Stimulated activated CD8-positive, alpha-beta memory T cell treated with anti-CD3 and anti-CD28 coated beads, Interleukin-4, amount 100 ng/mL, for 1 hour (primary cell): Measurements from ENCODE around the gene LYRM7.
"Not testable (repeated sequence)": the region's sequence is repeated elsewhere in the genome, so short reads cannot be mapped to it uniquely, and the experiment has no call there.

ENCODE experiments used
- DNase-seq, 2 donors: peaks; one replicate each; pipeline ENCODE4 v3.0.0-alpha.2; 2020; ENCODE audit warnings: low read depth in 2 of 2, low spot score in 1 of 2

LYRM7 gene

DNA sequence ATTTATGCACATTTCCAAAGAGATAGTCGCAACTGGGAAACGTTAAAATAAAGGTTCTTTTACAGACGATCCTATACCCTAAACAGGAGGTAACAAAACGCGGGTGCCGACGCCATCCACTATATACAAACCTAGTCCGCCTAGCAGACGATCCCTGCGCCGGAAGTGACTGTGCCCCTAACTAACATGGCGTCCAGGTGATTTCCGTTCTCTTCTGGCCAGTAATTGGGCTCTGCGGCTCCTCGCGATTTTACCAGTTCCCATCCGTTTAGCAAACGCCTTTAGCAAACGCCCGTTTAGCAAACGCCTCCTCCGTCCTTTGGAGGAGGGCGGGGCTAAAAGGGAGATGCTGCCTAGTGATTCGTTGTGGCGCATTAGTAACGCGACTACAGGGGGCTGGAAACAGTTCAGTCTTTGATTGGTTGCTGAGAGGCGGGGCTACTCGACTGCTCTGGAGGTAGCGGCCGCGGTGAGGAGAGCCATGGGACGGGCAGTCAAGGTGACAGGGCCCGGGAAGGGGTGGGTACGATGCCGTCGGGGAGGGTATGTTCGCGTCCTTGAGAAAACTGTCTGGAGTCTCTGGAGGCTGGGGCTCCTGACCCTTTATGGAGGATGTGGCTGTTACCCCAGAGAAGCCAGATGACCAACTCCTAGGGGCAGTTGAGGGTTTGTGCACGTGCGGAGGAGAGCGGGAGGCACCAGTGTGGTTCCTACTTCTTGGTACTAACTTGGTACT, at the start of gene LYRM7:
Gene LYRM7, plus strand, starts transcription at position 405 of the 736 bp plus-strand sequence. Its CDS starts 77 bp downstream, at position 482.
- DNase-seq, result peak; percentile 75 to 89

DNA sequence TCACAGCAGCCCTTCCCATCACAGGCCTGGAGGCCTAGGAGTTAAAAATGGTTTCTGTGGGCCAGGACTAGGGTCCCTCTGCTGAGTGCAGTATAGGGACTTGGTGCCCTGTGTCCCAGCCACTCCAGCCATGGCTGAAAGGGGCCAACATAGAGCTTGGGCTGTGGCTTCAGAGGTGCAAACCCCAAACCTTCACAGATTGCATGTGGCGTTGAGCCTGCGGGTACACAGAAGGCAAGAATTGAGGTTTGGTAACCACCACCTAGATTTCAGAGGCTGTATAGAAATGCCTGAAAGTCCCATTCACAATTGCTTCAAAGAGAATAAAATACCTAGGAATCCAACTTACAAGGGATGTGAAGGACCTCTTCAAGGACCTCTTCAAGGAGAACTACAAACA, 43.5 kb upstream of the LYRM7 start:
- DNase-seq, result not testable (repeated sequence)

DNA sequence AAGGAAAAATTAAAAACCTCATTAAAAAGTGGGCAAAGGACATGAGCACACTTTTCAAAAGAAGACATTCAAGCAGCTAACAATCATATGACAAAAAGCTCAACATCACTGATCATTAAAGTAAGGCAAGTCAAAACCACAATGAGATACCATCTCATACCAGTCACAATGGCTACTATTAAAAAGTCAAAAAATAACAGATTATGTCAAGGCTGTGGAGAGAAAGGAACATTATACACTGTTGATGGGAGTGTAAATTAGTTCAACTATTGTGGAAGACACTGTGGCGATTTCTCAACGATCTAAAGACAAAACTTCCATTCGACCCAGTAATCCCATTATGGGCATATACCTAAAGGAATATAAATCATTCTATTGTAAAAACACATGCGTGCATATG, 41.4 kb upstream of the LYRM7 start:
- no peak for DNase-seq

DNA sequence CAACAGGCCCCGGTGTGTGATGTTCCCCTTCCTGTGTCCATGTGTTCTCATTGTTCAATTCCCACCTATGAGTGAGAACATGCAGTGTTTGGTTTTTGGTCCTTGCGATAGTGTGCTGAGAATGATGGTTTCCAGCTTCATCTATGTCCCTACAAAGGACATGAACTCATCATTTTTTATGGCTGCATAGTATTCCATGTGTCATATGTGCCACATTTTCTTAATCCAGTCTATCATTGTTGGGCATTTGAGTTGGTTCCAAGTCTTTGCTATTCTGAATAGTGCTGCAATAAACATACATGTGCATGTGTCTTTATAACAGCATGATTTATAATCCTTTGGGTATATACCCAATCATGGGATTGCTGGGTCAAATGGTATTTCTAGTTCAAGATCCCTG, 37.7 kb upstream of the LYRM7 start:
- DNase-seq, result not testable (repeated sequence)

DNA sequence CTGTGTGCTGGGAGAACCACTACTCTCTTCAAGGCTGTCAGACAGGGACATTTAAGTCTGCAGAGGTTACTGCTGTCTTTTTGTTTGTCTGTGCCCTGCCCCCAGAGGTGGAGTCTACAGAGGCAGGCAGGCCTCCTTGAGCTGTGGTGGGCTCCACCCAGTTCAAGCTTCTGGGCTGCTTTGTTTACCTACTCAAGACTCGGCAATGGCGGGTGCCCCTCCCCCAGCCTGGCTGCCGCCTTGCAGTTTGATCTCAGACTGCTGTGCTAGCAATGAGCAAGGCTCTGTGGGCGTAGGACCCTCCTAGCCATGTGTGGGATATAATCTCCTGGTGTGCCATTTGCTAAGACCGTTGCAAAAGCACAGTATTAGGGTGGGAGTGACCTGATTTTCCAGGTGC, 32.3 kb upstream of the LYRM7 start:
- not testable (repeated sequence) for DNase-seq

DNA sequence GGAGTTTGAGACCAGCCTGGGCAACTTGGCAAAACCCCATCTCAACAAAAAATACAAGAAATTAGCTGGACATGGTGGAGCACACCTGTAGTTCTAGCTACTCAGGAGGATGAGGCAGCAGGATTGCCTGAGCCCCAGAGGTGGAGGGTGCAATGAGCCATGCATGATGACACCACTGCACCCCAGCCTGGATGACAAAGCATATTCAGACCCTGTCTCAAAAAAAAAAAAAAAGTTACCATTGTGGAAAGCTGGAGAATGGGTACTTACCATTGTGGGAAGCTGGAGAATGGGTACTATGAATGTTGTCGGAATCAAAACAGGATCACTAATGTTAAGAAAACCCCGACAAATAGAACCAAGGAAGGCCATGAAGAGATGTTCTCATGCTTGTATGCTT, 31.4 kb upstream of the LYRM7 start:
- DNase-seq, result no peak

DNA sequence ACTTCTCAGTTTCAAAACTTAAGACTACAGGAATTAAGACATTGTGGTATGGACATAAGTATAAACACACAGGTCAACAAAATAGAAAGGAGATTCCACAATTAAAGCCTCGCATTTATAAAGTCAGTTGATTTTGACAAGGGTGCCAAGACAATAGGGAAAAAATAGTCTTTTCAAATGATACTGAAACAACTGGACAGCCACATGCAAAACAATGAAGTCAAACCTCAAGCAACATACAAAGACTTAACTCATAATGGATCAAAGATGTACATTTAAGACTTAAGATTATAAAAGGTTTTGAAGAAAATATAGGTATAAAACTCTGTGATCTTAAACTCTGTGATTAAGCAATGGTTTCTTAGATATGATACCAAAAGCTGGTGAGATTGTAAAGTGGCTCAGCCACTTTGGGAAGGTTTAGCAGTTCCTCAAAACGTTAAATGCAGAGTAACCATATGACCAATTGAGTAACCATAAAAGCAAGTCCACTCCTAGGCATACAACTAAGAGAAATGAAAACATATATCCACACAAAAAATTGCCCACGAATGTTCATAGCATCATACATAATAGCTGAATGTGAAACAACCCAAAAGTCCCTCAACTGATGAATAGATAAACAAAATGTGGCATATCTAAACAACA, 27.6 kb upstream of the LYRM7 start:
- no peak for DNase-seq

DNA sequence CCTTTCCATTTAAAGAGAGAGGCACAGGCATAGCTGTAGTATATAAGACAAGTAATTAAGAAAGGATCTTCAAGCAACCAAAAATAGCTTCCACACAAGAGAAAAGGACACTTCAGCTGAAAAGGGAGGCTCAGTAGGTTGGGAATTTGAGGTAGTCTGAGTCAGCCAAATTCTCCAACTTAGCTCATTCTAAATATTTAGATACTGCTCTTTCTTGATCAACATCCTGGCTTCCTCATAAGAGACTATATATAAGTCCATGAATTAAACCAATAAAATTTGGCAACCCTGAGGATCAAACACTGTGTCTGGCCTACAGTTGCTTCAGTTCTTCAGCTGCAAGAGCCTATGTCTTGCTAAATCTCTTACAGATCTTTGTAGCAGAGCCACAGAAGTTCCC, 23.5 kb upstream of the LYRM7 start:
- DNase-seq, result no peak

DNA sequence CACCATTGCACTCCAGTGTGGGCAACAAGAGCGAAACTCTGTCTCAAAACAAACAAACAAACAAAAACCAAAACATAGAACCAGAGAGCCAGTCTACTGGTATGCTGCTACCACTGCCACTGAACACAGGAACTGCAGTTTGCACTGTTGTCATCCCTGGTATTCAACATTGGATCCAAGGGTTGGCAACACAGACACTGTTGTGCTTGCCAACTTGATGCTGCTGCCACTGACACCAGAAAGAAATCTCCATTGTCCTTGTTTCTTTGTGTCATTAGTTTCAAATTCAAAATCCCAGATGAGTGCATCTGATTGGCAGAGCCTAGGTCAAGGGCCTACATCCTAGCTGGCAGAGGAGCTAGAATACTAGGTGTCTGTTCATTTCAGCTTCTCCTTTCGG, 21.9 kb upstream of the LYRM7 start:
- DNase-seq, result no peak

DNA sequence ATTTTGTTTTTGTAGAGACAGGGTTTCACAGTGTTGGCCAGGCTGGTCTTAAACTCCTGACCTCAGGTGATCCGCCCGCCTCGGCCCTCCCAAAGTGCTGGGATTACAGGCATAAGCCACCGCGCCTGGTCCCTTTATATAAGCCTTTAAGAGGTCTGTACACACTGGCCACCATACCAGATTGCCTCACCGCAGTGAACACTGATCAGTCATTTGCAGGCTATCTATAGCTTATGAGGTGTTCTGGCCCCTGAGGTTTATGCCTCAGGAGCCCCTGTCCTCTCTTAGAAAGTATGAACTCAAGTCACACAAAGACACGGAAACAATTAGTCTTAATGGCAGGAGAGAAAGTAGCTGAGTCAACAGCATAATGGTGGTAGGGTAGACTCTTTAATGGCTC, 20.3 kb upstream of the LYRM7 start:
- no peak for DNase-seq

DNA sequence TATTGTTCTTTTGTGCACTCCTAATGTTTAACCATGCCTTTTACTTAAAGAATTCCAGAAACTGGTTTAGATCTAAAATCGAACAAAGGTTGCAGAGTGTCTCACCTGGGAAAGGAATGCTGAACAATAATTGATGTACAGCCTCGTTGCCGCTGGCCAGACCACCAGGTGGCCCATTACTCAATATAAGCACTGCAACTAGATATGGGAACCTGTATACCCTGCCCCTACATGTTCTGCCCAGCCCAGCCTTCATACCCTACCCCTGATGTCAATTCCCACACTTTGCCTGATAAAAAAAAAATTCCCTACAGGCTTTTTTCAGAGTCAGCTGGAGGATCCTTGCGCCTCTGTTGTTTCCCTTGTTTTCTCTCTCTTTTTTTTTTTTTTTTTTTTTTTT, 19.5 kb upstream of the LYRM7 start:
- no peak for DNase-seq

DNA sequence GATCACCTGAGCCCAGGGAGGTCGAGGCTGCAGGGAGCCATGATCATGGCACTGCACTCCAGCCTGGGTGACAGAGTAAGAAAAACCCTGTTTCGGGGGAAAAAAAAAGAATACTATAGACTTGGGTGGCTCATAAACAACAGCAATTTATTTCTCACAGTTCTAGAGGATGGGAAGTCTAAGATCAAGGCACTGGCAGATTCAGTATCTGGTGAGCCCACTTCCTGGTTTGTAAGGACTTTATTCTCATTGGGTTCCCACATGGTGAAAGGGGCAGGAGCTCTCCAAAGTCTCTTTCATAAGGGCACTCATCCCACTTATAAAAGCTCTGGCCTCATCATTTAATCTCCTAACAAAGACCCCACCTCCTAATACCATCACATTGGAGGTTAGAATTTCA, 14.4 kb upstream of the LYRM7 start:
- DNase-seq, result no peak

DNA sequence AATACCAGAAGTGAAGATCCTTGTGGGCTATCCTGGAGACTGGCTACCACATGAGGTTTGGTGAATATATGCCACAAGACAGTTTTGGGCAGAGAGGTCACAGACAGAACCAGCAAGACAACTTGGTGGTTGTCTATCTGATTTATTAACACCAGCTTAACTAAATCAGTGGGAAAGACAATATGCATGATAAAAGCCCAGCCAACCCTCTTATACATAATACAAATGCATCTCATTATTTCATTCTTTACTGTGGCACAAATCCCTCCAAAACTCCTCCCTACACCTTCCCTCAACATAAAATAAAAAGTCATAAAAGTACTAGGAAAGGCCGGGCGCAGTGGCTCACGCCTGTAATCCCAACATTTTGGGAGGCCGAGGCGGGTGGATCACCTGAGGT, 13.8 kb upstream of the LYRM7 start:
- DNase-seq, result no peak

DNA sequence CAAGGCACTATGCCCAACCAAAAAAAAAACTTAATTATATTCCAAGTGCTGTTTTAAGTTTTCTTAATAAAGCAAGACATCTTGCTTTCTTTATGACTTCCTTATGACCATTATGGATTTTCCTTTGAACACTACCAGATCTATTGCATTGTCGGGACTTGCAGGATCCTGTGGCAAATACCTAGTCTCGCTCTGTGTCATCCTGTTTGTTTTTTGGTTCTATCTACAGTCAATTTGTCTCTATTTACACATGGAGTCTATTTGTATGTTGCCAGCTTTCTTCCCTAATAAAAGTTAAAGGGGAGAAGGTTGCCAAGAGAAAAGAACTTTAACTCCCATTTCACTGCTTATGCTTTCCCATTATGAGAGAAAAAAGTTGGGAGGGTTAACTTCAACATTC, 10.6 kb upstream of the LYRM7 start:
- DNase-seq, result no peak

DNA sequence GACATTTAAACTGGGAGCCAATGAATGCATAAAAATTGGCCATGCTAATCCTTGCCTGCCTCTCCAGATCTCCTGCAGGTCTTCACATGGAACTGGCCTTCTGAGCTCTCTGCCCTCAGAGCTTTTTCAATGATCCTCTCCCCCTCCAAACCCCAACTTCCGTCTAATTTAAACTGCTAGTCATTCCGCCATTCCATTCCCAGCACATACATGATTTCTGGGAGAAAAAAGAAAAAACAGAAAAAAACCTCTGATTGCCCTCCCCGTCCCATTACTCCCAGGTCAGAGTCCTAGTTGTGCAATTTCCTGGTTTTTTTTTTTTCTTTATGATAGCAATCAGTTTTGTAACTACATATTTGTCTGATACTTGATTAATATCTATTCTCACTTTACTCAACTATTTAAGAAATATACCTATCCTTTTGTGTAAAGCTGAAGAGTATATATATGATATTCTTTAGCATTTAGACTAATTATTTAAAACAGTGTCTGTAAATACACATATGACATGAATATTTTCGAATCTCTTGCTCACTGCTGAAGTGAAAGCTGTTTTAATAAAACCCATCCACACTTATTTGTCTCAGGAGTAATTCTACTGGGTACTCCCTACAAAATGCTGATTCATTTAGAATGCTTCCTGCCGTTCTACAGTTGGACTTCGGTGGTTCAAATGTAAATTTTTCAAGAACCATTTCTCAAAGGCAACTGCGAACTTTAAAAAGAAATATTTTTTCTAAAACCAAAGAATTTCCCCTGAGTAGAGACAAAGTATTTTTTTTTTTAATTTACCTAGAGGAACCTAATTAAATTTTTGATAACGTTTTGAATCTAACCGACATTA, 7.2 kb upstream of the LYRM7 start:
- DNase-seq, result no peak

DNA sequence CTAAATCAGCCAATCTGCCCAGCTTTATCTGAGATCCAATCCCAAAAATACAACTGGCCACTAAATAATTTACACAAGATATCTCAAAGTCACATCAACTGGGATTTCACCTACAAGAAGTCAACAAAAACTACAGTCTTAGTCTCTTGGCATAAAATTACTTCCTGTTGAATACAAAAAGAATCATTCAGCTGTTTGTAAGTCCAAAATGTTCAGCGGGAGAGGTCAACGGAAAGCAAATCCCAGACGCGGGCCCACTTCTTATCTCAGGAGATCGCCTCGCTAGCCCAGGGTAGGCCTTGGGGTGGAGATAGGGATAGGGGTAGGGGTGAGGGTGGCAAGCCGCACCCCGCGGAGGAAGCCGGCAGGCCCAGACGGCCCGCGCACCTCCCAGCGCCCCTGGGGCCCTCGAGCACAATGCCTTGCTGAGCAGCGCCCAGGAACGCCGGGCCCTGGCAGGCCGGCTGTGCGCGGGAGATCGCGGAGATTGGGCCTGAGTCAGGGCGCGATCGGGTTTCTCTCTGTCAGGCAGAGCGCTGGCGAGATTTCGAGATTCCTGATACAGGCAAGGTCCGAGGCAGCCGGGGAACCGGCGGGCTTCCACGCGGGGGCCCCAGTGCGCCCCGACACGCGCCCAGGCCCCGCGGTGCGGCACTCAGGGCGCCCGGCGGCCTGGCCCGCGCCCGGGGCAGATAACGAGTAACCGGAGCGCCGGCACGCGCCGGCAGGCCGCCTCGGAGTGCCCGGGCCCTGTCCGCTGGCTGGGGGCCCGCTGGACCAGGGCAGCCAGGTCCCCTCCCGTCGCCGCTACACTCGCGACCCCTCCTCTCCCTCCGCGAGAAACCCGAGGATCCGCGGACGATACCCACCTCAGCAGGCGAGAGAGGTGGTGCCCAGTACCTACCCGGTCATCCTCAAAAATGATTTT, 6.3 kb upstream of the LYRM7 start:
- peak; percentile 34 to 42 for DNase-seq

DNA sequence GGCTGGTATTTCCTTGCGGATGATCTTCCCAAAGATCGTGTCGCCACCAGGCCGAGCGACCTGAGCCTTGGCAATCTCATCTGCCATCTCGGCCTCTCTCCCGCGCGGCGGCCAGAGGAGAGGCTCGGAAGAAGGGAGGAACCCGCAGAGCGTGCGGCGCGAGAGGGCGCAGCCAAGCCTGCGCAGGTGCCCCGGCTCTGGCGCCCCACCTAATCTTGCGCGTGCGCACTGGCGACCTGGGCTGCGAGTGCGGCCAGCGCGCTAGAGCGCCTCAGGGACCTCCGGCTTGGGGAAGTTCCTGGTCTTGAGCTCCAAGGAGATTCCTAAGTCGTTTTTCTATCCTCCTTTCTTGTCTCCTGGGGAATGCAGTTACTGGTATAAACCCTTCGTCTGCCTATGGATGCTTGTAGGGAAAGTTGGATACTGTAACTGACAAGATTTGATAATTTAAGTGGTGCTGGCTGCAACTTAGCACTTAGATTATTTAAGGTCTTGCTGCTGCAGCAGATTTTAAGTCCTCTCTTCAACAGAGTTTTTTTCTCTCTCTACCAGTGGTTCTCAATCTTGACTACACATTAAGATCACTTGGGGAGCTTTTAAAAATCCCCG, 5.5 kb upstream of the LYRM7 start, which contains the start of gene HINT1:
Gene HINT1, minus strand, starts transcription at position 138 of the 609 bp plus-strand sequence. Its CDS starts 51 bp downstream, at position 87.
- peak; percentile 83 to 87 for DNase-seq

DNA sequence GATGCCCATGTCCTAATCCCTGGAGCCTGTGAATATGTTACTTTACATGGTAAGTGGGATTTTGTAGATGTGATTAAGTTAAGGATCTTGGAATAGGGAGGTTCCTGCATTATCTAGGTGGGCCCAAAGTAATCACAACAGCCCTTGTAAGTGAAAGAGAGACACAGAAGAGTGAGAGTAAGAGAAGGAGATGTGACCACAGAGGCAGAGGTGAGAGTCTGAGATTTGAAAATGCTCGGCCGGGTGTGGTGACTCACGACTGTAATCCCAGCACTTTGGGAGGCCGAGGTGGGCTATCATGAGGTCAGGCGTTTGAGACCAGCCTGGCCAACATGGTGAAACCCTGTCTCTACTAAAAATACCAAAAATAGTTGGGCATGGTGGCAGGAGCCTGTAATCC, 3.1 kb upstream of the LYRM7 start:
- no peak for DNase-seq

DNA sequence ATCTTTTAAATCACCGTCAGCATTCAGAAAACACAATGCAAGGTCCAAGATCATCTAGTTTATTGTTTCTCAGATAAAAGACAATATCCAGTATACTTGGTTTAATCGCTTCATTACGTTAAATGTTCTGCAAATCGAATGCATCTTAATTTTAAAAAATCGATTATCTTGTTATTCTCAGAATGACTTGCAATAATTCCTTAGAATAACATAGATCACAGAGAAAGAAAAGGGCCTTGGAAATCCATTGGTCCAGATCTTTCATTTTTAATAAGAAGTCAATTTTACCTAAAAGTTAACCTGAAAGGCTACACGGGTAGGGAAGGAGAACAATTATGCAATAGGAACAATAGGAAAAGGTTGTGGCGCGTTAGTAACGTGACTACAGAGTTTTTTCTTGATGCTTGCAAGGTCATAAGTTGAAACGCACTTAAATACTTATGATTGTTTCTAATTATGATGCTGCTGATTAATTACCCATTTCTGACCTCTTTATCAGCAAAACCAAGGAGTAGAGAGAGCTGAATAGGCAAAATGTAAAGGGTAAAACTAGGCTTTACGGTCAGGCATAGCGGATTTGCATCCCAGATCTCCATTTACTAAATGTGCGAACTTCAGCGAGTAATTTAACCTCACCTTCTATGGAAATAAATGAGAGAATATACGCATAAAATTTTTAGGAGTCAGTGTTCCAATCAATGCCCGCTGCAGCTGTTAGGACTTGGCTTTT, 769 bp upstream of the LYRM7 start:
- no peak for DNase-seq
